WTC11 (cell line): ENCODE data around the gene GPR39. TPM values are rescaled to one million over a fixed set of nuclear protein-coding genes. Genes with fewer than 3 reads are reported as not detected.

Experiments
- ATAC-seq: fragments of 200-7000 bp; cut with Tn5 transposase; 2 replicates; pipeline ENCODE4 v1.10.0; 2021; ENCODE audit warnings: mild to moderate bottlenecking, moderate library complexity
- CTCF ChIA-PET: fragments of 300-600 bp; sonication (Branson Sonifier 250); formaldehyde crosslinking; loops from one replicate; lab custom pipeline; 2021; ENCODE audit warnings: antibody characterized with exemption; lab: Charles Lee
- POLR2A ChIA-PET: fragments of 350-600 bp; sonication (Branson Sonifier 250); formaldehyde crosslinking; loops from one replicate; lab custom pipeline; 2021; ENCODE audit warnings: antibody characterized with exemption; lab: Charles Lee
- DNase-seq: peaks from one replicate; pipeline ENCODE4 v3.0.0; 2021; ENCODE audit warnings: low spot score
- H3K27ac Mint-ChIP-seq: 2 replicates; pipeline ENCODE4 v1.8.0; 2021; ENCODE audit warnings: mixed read lengths
- H3K27me3 Mint-ChIP-seq: 2 replicates; pipeline ENCODE4 v1.8.0; 2021; ENCODE audit warnings: low read depth, mild to moderate bottlenecking, moderate library complexity, mixed read lengths
- H3K36me3 Mint-ChIP-seq: 2 replicates; pipeline ENCODE4 v1.8.0; 2021; ENCODE audit warnings: mixed read lengths
- H3K4me1 Mint-ChIP-seq: 2 replicates; pipeline ENCODE4 v1.8.0; 2022; ENCODE audit warnings: mixed read lengths
- H3K4me3 Mint-ChIP-seq: 2 replicates; pipeline ENCODE4 v1.8.0; 2021; ENCODE audit warnings: mild to moderate bottlenecking, moderate library complexity, mixed read lengths
- H3K9me3 Mint-ChIP-seq: 2 replicates; pipeline ENCODE4 v1.8.0; 2021; ENCODE audit warnings: mixed read lengths
- CBFB ChIP-seq: sonication (generic); formaldehyde crosslinking; IDR thresholded peaks from 2 replicates; pipeline ENCODE4 v1.8.1; 2022; ENCODE audit warnings: mild to moderate bottlenecking, low read depth, missing genetic modification reagents
- CREM ChIP-seq: sonication (generic); formaldehyde crosslinking; IDR thresholded peaks from 2 replicates; pipeline ENCODE4 v1.8.1; 2022; ENCODE audit warnings: mild to moderate bottlenecking, missing genetic modification reagents, moderate library complexity
- FOXP1 ChIP-seq: sonication (generic); formaldehyde crosslinking; IDR thresholded peaks from 2 replicates; pipeline ENCODE4 v1.8.0; 2022; ENCODE audit warnings: missing genetic modification reagents, mild to moderate bottlenecking, moderate library complexity, borderline replicate concordance
- GABPB1 ChIP-seq: sonication (generic); formaldehyde crosslinking; IDR thresholded peaks from 2 replicates; pipeline ENCODE4 v1.8.1; 2023; ENCODE audit warnings: mild to moderate bottlenecking, missing genetic modification reagents
- GTF2I ChIP-seq: fragments of 250-450 bp; sonication (Bioruptor Pico); conservative IDR thresholded peaks from 2 replicates; pipeline ENCODE4 v1.4.0; 2021; ENCODE audit warnings: mild to moderate bottlenecking
- JUN ChIP-seq: sonication (generic); formaldehyde crosslinking; IDR thresholded peaks from 2 replicates; pipeline ENCODE4 v1.8.0; 2023; ENCODE audit warnings: mild to moderate bottlenecking, missing genetic modification reagents
- MYBL2 ChIP-seq: sonication (generic); formaldehyde crosslinking; IDR thresholded peaks from 2 replicates; pipeline ENCODE4 v1.8.1; 2023; ENCODE audit warnings: mild to moderate bottlenecking, moderate library complexity, missing genetic modification reagents
- NFE2L1 ChIP-seq: sonication (generic); formaldehyde crosslinking; IDR thresholded peaks from 2 replicates; pipeline ENCODE4 v1.8.1; 2023; ENCODE audit warnings: missing genetic modification reagents
- NR1H2 ChIP-seq: sonication (generic); formaldehyde crosslinking; IDR thresholded peaks from 2 replicates; pipeline ENCODE4 v1.9.0; 2021; ENCODE audit warnings: mild to moderate bottlenecking, moderate library complexity, missing genetic modification reagents
- RELA ChIP-seq: sonication (generic); formaldehyde crosslinking; IDR thresholded peaks from 2 replicates; pipeline ENCODE4 v1.8.1; 2022; ENCODE audit warnings: missing genetic modification reagents, mild to moderate bottlenecking, borderline replicate concordance
- TP53 ChIP-seq: sonication (generic); formaldehyde crosslinking; IDR thresholded peaks from 2 replicates; pipeline ENCODE4 v1.8.1; 2023; ENCODE audit warnings: mild to moderate bottlenecking, missing genetic modification reagents
- ZNF671 ChIP-seq: fragments of 250-450 bp; sonication (Bioruptor Pico); IDR thresholded peaks from 2 replicates; pipeline ENCODE4 v1.8.0; 2021; ENCODE audit warnings: mild to moderate bottlenecking
- total RNA-seq: library from RNA; stranded (reverse); gene quantifications from 3 replicates; pipeline ENCODE4 v1.2.3, GENCODE V29; 2021
- TF ChIP-seq, protein P1 (sequence below): fragments of 200-600 bp; IDR thresholded peaks from 2 replicates; pipeline ENCODE4 v1.8.0; 2022; ENCODE audit warnings: antibody characterized with exemption
- TF ChIP-seq, protein P2 (sequence below): sonication (generic); formaldehyde crosslinking; IDR thresholded peaks from 2 replicates; pipeline ENCODE4 v1.8.1; 2023; ENCODE audit warnings: mild to moderate bottlenecking, missing genetic modification reagents, borderline replicate concordance
- TF ChIP-seq, protein P3 (sequence below): sonication (generic); formaldehyde crosslinking; IDR thresholded peaks from 2 replicates; pipeline ENCODE4 v1.8.1; 2022; ENCODE audit warnings: low read depth, missing genetic modification reagents, borderline replicate concordance
- TF ChIP-seq, protein P4 (sequence below): sonication (generic); formaldehyde crosslinking; IDR thresholded peaks from 2 replicates; pipeline ENCODE4 v1.8.0; 2022; ENCODE audit warnings: mild to moderate bottlenecking, missing genetic modification reagents

GPR39 gene
- total RNA-seq, 1 experiment from 2014 or later = 0.74 TPM

DNA sequence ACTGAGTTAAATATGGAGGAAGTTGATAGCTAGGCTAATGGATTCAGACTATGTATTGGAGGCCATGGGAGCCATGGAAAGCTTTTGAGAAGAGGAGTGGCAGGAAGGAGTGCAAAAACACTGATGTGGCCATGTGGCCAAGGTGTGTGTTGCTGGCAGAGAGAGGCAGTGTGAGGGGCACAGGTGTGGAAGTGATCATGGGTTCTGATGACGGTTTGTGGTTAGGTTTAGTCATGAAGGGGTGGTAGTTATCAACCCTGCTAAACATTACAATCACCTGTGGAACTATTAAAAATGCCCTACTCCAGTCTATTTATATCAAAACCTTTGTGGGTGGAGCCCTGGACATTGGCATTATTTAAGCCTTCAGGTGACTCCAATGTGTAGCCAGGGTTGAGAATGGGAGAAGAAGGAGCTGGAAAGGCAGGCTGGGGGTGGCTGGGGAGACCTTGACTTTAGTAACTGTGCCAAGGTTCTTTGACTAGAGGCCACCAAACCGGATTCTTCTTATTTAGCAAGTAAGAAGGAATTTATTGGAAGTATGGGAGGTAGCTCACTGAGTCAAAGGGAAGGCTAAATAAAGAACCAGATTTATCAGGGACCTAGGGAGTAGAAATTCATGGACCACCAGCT, 13.5 kb downstream of the GPR39 start:
- TF ChIP-seq NFE2L1 (CRISPR knock-in tag) (no peak), GTF2I (CRISPR knock-in tag) (no peak), GABPB1 (no peak), RELA (no peak), FOXP1 (CRISPR knock-in tag) (no peak), CBFB (CRISPR knock-in tag) (no peak), CREM (no peak)
- TF ChIP-seq, protein P1, sequence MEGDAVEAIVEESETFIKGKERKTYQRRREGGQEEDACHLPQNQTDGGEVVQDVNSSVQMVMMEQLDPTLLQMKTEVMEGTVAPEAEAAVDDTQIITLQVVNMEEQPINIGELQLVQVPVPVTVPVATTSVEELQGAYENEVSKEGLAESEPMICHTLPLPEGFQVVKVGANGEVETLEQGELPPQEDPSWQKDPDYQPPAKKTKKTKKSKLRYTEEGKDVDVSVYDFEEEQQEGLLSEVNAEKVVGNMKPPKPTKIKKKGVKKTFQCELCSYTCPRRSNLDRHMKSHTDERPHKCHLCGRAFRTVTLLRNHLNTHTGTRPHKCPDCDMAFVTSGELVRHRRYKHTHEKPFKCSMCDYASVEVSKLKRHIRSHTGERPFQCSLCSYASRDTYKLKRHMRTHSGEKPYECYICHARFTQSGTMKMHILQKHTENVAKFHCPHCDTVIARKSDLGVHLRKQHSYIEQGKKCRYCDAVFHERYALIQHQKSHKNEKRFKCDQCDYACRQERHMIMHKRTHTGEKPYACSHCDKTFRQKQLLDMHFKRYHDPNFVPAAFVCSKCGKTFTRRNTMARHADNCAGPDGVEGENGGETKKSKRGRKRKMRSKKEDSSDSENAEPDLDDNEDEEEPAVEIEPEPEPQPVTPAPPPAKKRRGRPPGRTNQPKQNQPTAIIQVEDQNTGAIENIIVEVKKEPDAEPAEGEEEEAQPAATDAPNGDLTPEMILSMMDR = no peak
- TF ChIP-seq, protein P2, sequence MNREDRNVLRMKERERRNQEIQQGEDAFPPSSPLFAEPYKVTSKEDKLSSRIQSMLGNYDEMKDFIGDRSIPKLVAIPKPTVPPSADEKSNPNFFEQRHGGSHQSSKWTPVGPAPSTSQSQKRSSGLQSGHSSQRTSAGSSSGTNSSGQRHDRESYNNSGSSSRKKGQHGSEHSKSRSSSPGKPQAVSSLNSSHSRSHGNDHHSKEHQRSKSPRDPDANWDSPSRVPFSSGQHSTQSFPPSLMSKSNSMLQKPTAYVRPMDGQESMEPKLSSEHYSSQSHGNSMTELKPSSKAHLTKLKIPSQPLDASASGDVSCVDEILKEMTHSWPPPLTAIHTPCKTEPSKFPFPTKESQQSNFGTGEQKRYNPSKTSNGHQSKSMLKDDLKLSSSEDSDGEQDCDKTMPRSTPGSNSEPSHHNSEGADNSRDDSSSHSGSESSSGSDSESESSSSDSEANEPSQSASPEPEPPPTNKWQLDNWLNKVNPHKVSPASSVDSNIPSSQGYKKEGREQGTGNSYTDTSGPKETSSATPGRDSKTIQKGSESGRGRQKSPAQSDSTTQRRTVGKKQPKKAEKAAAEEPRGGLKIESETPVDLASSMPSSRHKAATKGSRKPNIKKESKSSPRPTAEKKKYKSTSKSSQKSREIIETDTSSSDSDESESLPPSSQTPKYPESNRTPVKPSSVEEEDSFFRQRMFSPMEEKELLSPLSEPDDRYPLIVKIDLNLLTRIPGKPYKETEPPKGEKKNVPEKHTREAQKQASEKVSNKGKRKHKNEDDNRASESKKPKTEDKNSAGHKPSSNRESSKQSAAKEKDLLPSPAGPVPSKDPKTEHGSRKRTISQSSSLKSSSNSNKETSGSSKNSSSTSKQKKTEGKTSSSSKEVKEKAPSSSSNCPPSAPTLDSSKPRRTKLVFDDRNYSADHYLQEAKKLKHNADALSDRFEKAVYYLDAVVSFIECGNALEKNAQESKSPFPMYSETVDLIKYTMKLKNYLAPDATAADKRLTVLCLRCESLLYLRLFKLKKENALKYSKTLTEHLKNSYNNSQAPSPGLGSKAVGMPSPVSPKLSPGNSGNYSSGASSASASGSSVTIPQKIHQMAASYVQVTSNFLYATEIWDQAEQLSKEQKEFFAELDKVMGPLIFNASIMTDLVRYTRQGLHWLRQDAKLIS = no peak
- TF ChIP-seq, all 79 proteins: peak for 0
- no peaks in the 10 kb centered on the region for H3K36me3 Mint-ChIP-seq
- no peak for DNase-seq

DNA sequence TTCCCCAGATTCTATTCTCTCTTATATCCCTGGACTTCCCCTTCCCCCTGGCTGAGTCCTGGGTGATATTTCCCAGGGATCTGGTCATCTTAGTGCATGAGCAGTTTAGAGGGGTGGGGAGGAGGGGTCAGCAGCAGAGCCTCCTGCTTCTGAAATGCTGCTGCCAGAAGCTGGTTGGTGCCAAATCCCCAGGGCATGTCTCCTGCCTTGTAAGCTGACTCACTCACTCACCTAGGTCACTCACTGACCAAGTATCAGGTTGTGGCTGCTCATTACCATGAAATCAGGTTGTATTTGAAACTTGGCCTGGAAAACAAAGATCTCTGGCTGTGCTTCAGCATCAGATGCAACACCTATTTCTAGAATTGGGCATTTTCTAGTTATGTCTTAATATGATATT, 14.3 kb downstream of the GPR39 start:
- H3K36me3 Mint-ChIP-seq = no peaks in the 10 kb centered on the region
- no peak overlapping the region for H3K4me3 Mint-ChIP-seq
- ChIA-PET POLR2A (no interaction called here), CTCF (no interaction called here)
- H3K9me3 Mint-ChIP-seq = peaks cover 18% of the 10 kb centered on the region
- no peak overlapping the region for H3K27ac Mint-ChIP-seq
- H3K27me3 Mint-ChIP-seq = peaks cover 27% of the 10 kb centered on the region
- 0 out of 2 replicates have a peak, but pooled peaks cover 1% of the 10 kb centered on the region for H3K4me1 Mint-ChIP-seq
- DNase-seq (no peak), ATAC-seq (no peak)
- TF ChIP-seq NR1H2 (no peak), TP53 (CRISPR knock-in tag) (no peak), MYBL2 (no peak), ZNF671 (CRISPR knock-in tag) (no peak), JUN (no peak)
- TF ChIP-seq, protein P3, sequence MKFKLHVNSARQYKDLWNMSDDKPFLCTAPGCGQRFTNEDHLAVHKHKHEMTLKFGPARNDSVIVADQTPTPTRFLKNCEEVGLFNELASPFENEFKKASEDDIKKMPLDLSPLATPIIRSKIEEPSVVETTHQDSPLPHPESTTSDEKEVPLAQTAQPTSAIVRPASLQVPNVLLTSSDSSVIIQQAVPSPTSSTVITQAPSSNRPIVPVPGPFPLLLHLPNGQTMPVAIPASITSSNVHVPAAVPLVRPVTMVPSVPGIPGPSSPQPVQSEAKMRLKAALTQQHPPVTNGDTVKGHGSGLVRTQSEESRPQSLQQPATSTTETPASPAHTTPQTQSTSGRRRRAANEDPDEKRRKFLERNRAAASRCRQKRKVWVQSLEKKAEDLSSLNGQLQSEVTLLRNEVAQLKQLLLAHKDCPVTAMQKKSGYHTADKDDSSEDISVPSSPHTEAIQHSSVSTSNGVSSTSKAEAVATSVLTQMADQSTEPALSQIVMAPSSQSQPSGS (CRISPR knock-in tag) = no peak
- TF ChIP-seq, protein P4, sequence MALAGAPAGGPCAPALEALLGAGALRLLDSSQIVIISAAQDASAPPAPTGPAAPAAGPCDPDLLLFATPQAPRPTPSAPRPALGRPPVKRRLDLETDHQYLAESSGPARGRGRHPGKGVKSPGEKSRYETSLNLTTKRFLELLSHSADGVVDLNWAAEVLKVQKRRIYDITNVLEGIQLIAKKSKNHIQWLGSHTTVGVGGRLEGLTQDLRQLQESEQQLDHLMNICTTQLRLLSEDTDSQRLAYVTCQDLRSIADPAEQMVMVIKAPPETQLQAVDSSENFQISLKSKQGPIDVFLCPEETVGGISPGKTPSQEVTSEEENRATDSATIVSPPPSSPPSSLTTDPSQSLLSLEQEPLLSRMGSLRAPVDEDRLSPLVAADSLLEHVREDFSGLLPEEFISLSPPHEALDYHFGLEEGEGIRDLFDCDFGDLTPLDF = no peak

More for the DNA sequence above, 13.5 kb downstream of the GPR39 start:
- H3K27ac Mint-ChIP-seq = no peak overlapping the region
- ATAC-seq = no peak
- H3K4me3 Mint-ChIP-seq = no peak overlapping the region
- H3K4me1 Mint-ChIP-seq = no peaks in the 10 kb centered on the region
- ChIA-PET POLR2A (no interaction called here), CTCF (no interaction called here)
- peaks cover 18% of the 10 kb centered on the region for H3K9me3 Mint-ChIP-seq
- H3K27me3 Mint-ChIP-seq = peaks cover 34% of the 10 kb centered on the region
